Right hindlimb (tissue), 1 donor: ENCODE measurements around the gene PRSS22.

ENCODE experiments used
- DNase-seq: peaks from one replicate; pipeline ENCODE4 v3.0.0-alpha.2; 2018

Gene PRSS22, protein sequence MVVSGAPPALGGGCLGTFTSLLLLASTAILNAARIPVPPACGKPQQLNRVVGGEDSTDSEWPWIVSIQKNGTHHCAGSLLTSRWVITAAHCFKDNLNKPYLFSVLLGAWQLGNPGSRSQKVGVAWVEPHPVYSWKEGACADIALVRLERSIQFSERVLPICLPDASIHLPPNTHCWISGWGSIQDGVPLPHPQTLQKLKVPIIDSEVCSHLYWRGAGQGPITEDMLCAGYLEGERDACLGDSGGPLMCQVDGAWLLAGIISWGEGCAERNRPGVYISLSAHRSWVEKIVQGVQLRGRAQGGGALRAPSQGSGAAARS

DNA sequence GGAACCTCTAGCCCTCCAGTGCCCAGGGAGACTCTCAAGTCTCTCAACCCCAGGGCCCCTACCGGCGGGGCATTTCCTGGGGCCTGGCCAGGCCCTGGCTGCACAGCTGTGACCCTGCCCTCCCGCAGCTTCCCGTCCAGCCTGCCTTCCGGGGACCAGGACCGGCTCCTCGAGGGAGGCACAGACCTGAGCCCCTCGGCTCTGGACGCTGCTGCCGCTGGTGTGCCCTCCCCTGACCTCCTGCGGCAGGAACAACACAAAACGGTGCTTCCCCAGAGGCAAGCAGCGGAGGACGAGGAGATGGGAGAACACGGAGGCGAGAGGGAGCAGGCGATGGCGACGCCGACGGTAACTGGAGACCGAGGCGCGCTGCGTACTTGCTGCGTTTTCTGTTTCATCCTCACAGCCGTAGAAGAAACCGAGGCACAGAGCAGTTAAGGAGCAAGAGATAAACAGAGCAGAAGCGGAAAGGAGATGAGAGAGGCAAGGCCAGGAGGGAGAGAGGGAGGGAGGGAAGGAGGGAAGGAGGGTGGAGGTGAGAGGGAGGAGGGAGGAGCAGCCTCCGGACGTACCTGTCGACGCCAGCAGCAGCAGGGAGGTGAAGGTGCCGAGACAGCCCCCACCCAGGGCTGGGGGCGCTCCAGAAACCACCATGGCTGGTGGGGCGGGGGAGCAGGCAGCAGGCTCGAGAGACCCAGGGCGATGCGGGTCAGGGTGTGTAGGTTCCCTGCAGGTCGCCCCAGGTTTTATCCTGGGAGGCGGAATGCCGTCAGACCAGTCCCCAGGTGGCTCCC is at the start of gene PRSS22:
PRSS22 (minus strand) TSS at position 720 of the 794 bp plus-strand sequence; CDS start at position 654, 66 bp downstream.
- DNase-seq = no peak

DNA sequence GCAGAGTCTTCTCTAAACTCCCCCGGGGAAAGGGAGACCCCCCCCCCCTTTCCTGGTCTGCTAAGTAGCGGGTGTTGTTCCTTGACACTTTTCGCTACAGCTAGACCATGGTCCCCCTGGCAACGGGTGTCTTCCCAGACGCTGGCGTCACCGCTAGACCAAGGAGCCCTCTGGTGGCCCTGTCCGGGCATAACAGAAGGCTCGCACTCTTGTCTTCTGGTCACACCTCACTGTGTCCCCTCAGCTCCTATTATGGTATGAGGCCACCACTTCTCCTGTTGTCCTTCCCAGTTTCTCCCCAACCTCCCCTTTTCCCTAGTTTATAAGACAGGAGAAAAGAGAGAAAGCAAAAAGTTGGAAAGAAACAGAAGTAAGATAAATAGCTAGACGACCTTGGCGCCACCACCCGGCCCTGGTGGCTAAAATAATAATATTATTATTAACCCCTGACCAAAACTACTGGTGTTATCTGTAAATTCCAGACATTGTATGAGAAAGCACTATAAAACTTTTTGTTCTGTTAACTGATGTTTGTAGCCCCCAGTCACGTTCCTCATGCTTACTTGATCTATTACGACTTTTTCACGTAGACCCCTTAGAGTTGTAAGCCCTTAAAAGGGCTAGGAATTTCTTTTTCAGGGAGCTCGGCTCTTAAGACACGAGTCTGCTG is 49.2 kb upstream of the PRSS22 start:
- peak; percentile 59 for DNase-seq

DNA sequence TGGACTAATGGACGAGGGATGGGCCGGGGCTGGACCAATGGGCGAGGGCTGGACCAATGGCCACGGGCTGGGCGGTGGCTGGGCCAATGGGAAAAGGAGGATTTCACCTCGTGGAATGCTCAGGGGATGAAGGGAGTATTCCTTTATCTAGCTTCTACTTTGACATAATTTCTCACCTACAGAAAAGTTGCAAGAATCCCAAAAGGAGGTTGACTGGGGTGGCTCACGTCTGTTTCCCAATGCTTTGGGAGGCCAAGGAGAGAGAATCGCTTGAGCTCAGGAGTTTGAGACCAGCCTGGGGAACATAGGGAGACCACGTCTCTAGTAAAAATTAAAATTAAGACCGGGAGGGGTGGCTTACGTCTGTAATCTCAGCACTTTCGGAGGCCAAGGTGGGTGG is 48.0 kb upstream of the PRSS22 start:
- no peak for DNase-seq

DNA sequence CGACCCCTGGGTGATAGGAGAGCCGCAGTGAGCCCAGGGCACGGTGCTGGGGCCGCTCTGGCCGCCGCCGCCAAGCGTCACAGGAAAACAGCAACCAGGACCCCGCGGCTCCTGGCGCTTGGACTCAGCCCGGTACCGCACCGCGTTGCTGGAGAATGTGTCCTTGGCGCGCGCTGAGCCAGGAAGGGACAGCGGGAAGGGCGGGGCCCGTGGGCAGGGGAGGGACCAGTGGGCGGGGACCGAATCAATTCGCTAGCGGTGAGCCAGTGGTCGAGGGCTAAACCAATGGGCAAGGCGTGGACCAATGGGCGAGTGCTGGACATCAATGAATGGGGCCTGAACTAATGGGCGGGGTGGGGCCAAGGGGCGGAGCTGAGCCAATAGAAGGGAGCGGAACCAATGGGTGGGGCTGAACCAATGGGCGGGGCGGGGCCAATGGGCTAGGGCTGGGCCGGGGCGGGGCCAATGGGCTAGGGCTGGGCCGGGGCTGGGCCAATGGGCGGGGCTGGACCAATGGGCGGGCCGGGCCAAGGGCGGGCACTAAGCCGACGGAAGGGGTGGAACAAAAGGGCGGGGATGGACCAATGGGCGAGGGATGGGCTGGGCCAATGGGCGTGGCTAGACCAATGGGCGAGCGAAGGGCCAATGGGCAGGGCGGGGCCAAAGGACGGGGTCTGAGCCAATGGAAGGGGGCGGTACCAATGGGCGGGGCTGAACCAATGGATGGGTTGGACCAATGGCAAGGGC is 47.4 kb upstream of the PRSS22 start:
- DNase-seq = peak; percentile 96

DNA sequence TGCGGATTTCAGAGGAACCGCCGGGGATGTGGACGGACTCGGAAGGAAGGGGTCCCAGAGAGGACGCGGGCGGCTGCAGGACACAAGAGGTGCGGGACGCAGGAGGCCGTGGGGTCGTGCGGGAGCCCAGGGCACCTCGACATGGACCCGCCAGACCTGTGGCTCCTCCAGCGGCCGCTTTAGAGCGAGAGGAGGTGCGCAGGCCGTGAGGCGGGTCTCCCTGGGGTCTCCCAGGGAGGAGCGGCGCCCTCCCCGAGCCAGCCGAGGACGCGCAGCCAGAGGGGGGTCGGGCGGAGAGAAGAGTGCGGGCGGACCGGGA is 46.9 kb upstream of the PRSS22 start:
- DNase-seq = no peak

DNA sequence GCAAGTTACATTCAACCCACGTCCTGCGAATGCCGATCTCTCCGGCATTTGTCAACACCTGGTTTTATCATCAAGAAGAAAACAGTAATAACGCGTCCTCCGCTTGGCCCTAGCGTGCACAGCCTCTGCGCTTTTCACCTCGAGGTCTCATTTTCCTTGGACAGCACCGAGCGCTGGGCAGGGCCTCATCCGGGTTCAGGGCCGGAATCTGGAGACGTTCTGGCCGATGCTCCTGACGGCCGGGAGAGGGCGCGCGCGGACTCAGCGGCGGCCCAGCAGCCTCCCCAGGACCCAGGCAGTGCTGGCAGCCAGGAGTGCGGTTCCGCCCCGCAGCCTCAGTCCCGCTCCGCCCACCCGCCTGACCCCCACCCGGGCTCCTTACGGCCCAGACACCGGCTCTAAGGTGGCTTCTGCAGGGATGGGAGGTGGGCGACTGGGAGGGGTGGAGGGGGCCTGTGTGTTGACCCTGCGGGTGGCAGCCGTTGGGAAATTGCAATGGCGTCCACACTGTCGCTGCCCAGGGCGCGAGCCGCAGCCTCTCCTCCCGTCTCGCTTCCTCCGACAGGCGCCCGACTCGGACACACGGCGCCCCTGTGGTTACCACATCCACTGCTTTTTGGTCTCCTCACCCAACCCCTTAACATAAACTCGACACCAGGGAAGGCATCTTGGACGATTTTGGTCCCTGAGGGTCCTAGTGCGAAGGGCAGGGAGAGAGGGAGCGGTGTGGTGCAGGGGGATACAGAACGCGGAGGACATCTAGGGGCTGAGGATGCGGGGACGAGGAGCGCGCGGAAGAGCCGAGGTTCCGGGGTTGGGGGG is 46.3 kb upstream of the PRSS22 start:
- peak; percentile 92 for DNase-seq

DNA sequence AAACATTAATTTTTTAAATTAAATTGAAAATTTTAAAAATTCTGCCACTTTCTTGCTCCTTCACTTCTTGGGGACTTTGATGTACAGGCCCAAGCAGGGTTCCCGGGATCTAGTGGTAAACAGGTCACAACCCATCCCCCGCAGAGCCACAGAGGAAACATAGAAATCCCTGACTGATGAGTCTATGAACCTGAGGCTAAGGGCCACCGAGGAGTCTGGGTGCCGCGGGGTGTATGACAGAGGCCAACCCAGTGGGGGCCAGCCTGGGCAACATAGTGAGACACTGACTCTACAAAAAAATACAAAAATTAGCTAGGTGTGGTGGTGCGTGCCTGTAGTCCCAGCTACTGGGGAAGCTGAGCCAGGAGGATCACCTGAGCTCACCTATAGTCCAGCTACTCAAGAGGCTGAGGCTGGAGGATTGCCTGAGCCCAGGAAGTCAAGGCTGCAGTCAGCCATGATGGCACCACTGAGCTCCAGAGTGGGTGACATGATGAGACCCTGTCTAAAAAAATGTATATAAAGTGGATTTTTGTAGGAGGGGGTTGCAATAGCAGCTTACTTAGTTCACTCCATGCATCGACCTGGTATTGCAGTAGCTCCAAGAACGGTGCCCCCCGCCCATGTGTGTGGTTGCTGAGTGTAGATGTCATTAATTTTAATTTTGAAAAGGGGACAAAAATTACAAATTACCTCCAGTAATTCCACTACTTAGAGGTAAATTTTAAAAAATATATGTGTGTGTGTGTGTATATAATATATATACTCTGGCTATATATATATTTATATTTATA is 44.6 kb upstream of the PRSS22 start:
- no peak for DNase-seq

DNA sequence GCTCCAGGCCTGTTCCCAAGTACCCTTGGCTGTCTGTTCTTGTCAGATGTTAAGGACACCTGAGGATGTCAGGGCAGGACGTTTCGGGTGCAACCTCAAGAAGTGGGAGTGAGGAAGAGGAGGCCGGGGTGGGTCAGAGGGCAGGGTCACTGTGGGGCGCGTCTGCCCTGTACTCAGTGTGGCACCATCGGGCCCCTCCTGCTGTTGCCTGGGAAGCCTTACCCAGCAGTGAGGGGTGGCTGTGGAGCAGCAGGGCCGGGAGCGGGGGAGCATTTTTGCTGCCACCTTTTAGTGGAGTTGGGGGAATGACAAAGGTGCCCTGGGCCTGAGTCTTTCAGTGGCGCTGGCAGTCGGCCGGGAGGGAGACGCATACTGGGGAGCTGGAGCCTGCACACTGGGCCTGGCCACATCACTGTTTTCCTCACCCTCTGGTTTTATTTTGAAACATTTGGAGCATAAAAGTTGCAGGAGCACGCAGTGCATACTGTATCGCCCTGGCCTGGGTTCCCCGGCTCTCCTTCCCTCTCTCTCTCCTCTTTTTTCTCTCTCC is 42.6 kb upstream of the PRSS22 start:
- DNase-seq = no peak

DNA sequence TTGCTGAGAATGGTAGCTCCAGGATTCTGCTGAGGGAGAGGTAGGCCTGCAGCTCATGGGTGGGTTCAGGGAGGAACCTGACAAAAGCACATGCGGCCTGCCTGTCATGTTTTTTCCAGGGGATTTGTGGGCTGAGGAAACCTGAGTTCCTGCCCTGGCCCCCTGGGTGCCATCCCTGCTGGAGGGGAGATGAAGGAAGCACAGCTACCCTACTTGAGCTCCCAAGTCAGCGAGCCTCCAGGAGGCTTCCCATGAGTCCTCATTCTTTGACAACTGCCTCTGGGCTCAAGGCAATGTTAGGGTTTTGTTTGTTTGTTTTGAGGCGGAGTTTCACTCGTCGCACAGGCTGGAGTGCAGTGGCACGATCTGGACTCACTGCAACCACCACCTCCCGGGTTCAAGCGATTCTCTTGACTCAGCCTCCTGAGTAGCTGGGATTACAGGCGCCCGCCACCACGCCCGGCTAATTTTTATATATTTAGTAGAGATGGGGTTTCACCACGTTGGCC is 41.6 kb upstream of the PRSS22 start:
- DNase-seq = no peak

DNA sequence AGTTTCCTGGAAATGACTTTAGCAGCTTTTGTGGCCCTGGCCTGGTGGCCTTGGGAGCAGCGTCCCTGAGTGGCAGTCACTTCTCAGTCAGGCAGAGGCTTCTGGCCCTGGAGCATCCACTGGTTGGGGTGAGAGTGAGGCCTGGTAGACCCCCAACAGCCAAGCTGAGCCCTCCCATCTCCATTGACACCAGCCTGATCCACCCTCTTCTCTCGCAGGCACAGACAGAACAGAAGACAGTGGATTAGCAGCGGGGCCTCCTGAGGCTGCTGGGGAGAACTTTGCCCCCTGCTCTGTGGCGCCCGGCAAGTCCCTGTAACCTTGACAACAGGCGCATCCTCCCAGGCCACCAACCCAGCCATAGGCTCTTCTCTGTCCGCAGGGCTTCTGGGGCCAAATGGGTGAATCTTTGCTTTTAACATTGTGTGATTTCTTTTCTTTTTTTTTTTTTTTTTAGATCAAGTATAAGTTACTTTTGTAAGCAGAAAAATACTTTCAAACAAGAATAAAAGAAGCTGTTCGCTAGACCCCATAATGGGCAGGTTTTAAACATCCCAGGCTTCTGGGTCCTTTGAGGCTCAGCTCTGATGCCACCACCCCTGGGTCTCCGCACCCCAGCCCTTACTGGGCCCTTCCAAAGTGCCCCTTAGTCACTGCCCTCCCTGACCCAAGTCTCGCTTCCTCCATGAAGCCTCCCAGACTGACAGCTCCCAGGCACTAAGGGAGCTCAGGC is 41.0 kb upstream of the PRSS22 start:
- no peak for DNase-seq

DNA sequence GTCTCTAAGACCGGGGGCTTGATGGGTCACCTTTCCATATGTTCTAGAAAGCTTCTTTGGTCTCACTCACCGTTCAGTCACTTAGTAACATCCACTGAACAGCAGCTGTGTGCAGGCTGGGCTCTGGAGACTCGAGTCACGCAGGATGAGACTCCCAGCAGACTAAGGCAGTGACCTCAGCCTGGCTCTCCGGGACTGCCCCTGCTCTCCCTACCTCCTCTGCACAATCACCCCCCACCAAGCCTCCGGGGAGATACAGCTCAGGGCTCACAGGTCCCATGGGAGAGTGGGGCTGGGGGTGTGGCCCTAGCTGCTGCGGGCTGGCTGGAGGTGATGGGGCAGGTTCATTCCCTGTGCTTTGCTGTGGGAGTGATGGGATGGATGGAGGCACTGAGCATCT is 39.1 kb upstream of the PRSS22 start:
- DNase-seq = no peak

DNA sequence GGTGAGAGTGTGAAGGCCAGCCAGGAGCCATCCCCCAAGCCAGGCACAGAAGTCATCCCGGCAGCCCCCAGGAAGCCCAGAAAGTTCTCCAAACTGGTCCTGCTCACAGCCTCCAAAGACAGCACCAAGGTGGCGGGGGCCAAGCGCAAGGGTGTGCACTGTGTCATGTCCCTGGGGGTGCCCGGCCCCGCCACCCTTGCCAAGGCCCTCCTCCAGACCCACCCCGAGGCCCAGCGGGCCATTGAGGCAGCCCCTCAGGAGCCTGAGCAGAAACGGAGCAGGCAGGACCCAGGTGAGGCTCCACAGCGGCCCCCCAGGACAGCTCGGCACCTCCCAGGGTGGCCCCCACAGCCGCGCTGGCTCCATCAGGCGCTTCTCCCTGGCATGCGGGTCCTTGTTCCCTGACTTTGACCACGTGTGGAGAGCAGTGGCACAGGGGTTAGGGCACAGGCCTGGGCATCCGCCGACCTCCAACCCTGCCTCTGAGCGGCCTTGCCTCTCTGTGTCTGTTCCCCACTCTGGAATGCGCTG is 38.6 kb upstream of the PRSS22 start:
- no peak for DNase-seq

DNA sequence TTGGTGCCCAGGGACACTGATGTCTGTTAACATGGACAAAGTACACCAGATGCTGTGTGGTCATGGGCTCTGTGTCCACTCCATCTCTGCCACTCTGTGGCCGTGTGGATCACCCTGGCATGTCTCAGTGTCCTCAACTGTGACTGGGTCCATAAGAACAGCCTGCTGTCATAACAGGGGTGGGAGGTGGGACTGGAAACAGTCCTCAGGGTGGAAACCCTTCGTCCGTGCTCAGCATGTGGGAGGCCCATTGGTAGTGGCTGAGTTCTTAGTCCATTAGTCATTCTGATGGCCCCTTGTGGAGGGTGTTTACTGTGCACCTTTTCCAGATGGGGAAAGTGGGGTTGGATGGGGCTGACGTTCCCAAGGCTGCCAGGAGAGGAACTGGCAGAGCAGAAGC is 37.8 kb upstream of the PRSS22 start:
- no peak for DNase-seq

DNA sequence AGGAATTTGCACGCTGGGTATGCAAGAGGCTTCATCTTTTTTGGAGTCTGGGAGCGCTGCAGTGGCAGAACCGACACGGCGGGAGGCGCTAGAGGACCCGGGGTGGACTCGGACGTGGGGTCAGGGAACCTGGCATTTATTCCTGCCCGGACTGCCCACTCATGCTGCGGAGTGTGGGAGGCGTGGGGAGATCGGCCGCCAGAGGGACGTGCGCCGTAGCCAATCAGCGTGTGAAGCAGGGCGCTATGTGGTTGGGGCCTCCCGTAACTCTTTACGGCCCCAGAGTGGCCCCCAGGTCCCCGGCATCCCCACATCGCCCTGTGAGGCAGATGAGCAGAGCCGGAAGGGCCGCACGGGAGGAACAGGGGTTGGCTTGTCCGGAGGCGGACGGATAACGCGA is 36.3 kb upstream of the PRSS22 start:
- no peak for DNase-seq

DNA sequence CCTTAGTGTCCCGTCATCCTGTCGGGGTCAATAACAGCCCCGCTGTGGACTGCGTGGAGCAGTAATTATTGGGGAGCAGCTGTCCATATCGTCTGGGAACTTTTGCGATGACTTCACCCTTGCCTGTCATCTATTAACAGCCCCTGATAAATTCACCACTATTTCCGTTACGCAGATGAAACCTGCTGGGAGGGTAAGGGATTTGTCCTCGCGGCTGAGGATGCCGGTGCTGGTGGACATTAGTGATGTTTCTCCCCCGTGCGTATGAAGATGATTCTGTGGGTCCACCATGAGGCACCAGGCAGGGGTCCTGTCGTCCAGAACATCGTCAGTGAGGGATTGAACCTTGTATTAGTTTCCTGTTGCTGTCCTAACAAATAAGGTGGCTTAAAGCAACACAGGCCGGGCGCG is 26.1 kb upstream of the PRSS22 start:
- DNase-seq = no peak

DNA sequence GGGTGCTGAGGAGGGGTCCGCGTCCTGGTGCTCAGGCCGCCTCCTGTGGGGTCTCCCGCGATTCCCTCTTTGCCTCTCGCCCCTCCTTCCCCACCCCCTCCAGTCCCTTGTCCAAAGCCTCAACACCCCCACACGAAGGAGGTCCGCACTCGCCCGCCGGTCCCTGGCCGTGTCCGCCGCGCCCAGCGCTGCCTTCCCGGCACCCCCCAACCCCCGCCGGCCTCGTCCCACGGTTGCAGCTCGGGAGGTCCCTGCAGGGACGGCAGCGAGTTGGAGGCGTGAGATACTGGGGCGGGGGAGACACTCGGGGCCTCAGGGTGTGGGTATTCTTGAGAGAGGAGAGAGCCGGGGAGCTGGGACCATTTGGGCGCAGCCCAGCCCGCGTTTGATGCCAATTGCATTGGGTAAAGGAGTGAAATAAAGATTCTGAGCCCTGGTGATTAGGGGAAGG is 25.5 kb upstream of the PRSS22 start:
- DNase-seq = peak; percentile 49

DNA sequence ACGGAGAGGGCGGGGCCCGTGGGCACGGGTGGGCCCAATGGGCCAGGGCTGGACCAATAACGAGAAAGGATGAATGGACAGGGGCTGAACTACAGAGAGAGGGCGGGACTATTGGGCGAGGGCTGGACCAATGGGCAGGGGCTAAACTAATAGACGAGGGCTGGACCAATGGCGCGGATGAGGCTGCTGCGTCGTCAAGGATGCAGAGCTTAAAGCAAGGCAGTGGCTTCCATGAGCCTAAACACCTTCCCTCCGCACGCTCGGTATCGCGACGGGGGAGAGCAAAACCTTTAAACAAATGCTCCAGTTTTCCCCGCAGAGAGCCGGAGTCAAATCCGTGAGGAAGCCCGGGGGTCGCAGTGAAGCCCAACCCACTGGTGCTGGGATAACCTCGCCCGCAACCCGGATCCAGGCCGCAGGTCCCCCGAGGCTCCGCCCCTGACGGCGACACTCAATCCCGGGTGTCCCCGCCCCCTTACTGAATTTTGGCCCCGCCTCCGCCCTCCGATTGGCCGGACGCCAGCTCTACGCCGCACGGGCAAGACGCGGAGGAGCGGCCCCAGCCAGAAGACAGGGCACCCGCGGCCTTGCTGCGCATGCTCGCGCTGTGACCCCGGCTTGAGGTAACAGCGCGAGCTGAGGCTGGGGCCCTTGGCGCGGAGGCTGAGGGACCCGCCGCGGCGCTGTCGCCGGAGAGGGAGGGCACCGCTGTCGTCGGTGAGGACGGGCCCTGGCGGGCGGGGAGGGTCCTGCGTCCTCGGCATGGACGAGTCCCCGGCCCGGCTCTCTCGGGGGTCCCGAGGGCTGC is 24.9 kb upstream of the PRSS22 start, which contains the start of gene FLYWCH2:
FLYWCH2 (plus strand) TSS at position 566 of the 808 bp plus-strand sequence. CDS start 13,235 bp downstream, outside the sequence.
- peak; percentile 98 for DNase-seq

DNA sequence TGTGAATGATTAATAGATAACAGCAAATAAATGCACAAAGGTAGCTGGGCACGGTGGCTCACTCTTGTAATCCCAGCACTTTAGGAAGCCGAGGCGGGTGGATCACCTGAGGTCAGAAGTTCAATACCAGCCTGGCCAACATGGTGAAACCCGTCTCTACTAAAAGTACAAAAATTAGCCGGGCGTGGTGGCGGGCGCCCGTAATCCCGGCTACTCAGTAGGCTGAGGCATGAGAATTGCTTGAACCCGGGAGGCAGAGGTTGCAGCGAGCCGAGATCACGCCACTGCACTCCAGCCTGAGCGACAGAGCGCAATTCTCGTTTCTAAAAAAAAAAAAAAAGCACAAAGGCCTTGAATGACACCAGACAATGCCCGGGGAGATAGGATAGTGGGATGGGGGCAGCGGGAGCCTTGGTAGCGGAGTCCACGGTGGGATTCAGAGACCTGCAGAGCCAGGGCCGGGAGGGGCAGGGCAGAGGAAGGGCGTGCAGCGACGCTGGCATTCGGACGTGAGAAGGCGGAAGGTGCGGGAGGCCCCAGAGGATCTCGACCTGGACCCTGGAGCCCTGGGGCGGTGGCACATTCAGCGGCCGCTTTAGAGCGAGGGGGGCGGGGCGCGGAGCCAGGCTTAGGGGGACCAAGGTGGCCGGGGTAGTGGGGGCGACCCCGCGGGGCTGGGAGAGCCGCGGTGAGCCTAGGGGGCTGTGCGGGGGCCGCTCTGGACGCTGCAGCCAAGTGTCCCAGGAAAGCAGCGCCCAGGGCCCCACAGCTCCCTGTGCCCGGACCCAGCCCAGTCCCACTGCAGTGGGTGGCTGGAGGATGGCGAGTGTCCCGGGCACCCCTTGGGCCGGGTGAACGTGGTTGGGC is 24.0 kb upstream of the PRSS22 start:
- DNase-seq = no peak
